HepG2 (cell line): ENCODE data around the gene PITRM1. TPM values are rescaled to one million over a fixed set of nuclear protein-coding genes. Genes with fewer than 3 reads are reported as not detected.

Experiments used
- ATAC-seq: fragments of 200-7000 bp; cut with Tn5 transposase; 3 replicates; pipeline ENCODE4 v1.9.1; 2020; ENCODE audit warnings: mild to moderate bottlenecking, moderate library complexity
- BruUV-seq: library from RNA; stranded (reverse); fragments of 400-500 nt; replicated peaks from 2 replicates; lab custom pipeline; 2021; lab: Mats Ljungman, UMichigan
- CTCF ChIA-PET: fragments of 300-600 bp; formaldehyde crosslinking; extraction: SDS; loops from one replicate; lab custom pipeline; 2021; ENCODE audit warnings: low total read pairs, inconsistent platforms, low intra/inter-chr PET ratio; lab: Yijun Ruan, JAX
- POLR2A ChIA-PET: fragments of 350-600 bp; sonication (Branson Sonifier 250); formaldehyde crosslinking; loops from one replicate; lab custom pipeline; 2020; ENCODE audit warnings: antibody characterized with exemption, inconsistent platforms; lab: Yijun Ruan, JAX
- DNase-seq: peaks from one replicate; pipeline ENCODE4 v3.0.0-alpha.2; 2015; ENCODE audit warnings: low spot score
- FAIRE-seq: peaks from 3 replicates; lab custom pipeline; 2011; peaks lifted over from hg19 to GRCh38; lab: Jason Lieb, UNC
- H2AFZ ChIP-seq: one replicate; pipeline ENCODE4 v1.6.1; 2011; ENCODE audit warnings: low read length, inconsistent platforms
- H3K27ac ChIP-seq: fragments of 300-600 bp; 3 replicates; pipeline ENCODE4 v1.8.0; 2011; ENCODE audit warnings: mixed run types, mild to moderate bottlenecking, mixed read lengths, low read length, inconsistent platforms; ENCODE audit not compliant: insufficient read depth; ENCODE audit errors: extremely low read length
- H3K27me3 ChIP-seq, 2 experiments: fragments of 200-600 bp in 1 of 2; 2 replicates in 1 of 2; 3 replicates in 1 of 2; pipeline versions ENCODE4 v1.6.0 to v1.8.0; 2011; ENCODE audit warnings: low read length in 2 of 2, mild to moderate bottlenecking in 2 of 2, moderate library complexity in 2 of 2, inconsistent platforms in 1 of 2; ENCODE audit not compliant: insufficient read depth in 2 of 2, control insufficient read depth in 1 of 2
- H3K36me3 ChIP-seq, 2 experiments: fragments of 200-600 bp in 1 of 2; replicated peaks in 1 of 2; 2 replicates in 1 of 2; 3 replicates in 1 of 2; pipeline versions ENCODE4 v1.5.1 to v1.8.0; 2011; ENCODE audit warnings: low read length in 2 of 2, inconsistent platforms in 1 of 2; ENCODE audit not compliant: insufficient read depth in 2 of 2, control insufficient read depth in 1 of 2
- H3K4me1 ChIP-seq: 2 replicates; pipeline ENCODE4 v1.5.1; 2012; ENCODE audit warnings: low read length, inconsistent platforms; ENCODE audit not compliant: insufficient read depth
- H3K4me2 ChIP-seq: 2 replicates; pipeline ENCODE4 v1.6.0; 2011; ENCODE audit warnings: low read depth, low read length, inconsistent platforms
- H3K4me3 ChIP-seq, 3 experiments: fragments of 200-600 bp in 1 of 3; sonication (generic), shearing (Covaris generic) in 1 of 3; replicated peaks in 1 of 3; 2 replicates each; pipeline ENCODE4 v1.5.1; 2011 to 2016; ENCODE audit warnings: low read length in 3 of 3, inconsistent platforms in 2 of 3, low read depth in 2 of 3, mild to moderate bottlenecking in 2 of 3, control low read depth in 1 of 3, mixed read lengths in 1 of 3; ENCODE audit not compliant: insufficient read depth in 1 of 3
- H3K79me2 ChIP-seq: one replicate; pipeline ENCODE4 v1.6.1; 2011; ENCODE audit warnings: low read length, inconsistent platforms; ENCODE audit not compliant: insufficient read depth
- H3K9ac ChIP-seq: 2 replicates; pipeline ENCODE4 v1.6.0; 2011; ENCODE audit warnings: mild to moderate bottlenecking, low read depth, low read length, inconsistent platforms; ENCODE audit not compliant: insufficient read depth
- H3K9me3 ChIP-seq: 2 replicates; pipeline ENCODE4 v1.5.1; 2012; ENCODE audit warnings: mild to moderate bottlenecking, low read length
- H4K20me1 ChIP-seq: 2 replicates; pipeline ENCODE4 v1.6.0; 2011; ENCODE audit warnings: inconsistent platforms, mild to moderate bottlenecking, low read length, moderate library complexity; ENCODE audit not compliant: insufficient read depth
- BRCA1 ChIP-seq: sonication (generic); formaldehyde crosslinking; IDR thresholded peaks from 2 replicates; pipeline ENCODE4 v1.4.0; 2020; ENCODE audit warnings: missing genetic modification reagents
- CCAR2 ChIP-seq: fragments of 200-400 bp; formaldehyde crosslinking; optimal IDR thresholded peaks from 2 replicates; pipeline ENCODE3; 2018; ENCODE audit warnings: low read depth, mild to moderate bottlenecking, low read length, moderate library complexity
- IKZF1 ChIP-seq: fragments of 450-650 bp; IDR thresholded peaks from 2 replicates; pipeline ENCODE4 v1.7.1; 2016
- KDM3A ChIP-seq: IDR thresholded peaks from 2 replicates; pipeline ENCODE4 v1.6.1; 2018; ENCODE audit warnings: low read depth, missing compliant biosample characterization
- MTF2 ChIP-seq: sonication (generic); formaldehyde crosslinking; IDR thresholded peaks from 2 replicates; pipeline ENCODE4 v1.5.0; 2020; ENCODE audit warnings: missing genetic modification reagents, borderline replicate concordance
- RAD51 ChIP-seq: fragments of 450-650 bp; IDR thresholded peaks from 2 replicates; pipeline ENCODE4 v1.6.1; 2016; ENCODE audit warnings: borderline replicate concordance
- RFX5 ChIP-seq: IDR thresholded peaks from 2 replicates; pipeline ENCODE4 v1.6.1; 2011; ENCODE audit warnings: low read depth, low read length, improper control_type of control experiment
- SIN3B ChIP-seq: fragments of 150-350 bp; IDR thresholded peaks from 2 replicates; pipeline ENCODE4 v1.6.1; 2014; ENCODE audit warnings: low read length
- ZKSCAN5 ChIP-seq: sonication (generic); formaldehyde crosslinking; IDR thresholded peaks from 2 replicates; pipeline ENCODE4 v1.5.1; 2020; ENCODE audit warnings: mild to moderate bottlenecking, missing genetic modification reagents
- ZNF484 ChIP-seq: sonication (generic); formaldehyde crosslinking; IDR thresholded peaks from 2 replicates; pipeline ENCODE4 v1.5.1; 2020; ENCODE audit warnings: mild to moderate bottlenecking, low read depth, missing genetic modification reagents, borderline replicate concordance
- ZNF501 ChIP-seq: sonication (generic); formaldehyde crosslinking; IDR thresholded peaks from 2 replicates; pipeline ENCODE4 v1.5.1; 2020; ENCODE audit warnings: mild to moderate bottlenecking, moderate library complexity, missing genetic modification reagents
- ZNF547 ChIP-seq: sonication (generic); formaldehyde crosslinking; IDR thresholded peaks from 2 replicates; pipeline ENCODE4 v1.5.1; 2020; ENCODE audit warnings: mild to moderate bottlenecking, missing genetic modification reagents
- WGBS: methylation state at CpG from one replicate; pipeline ENCODE4 v1.1.6; 2017; ENCODE audit warnings: low lambda C conversion rate; 5-methylcytosine and 5-hydroxymethylcytosine counted together
- in situ Hi-C: cut with HindIII; loops from 2 replicates; pipeline ENCODE4 v1.10.0; 2017; ENCODE audit warnings: low pct_unique_long_range_greater_than_20kb; ENCODE audit not compliant: extremely low pct_ligation_motif_present
- intact Hi-C: fragments of 100-400 bp; cut with micrococcal nuclease; formaldehyde crosslinking; loops from one replicate; pipeline ENCODE4 v1.10.0; 2022; ENCODE audit not compliant: unreplicated experiment
- polyA plus RNA-seq, 8 experiments: library from polyadenylated mRNA; depleted of rRNA in 3 of 8; stranded (reverse) in 7 of 8; unstranded in 1 of 8; fragments of >200 nt; fragmentation: Illumina TruSeq in 4 of 8; extraction: Trizol in 4 of 8; gene quantifications; 2 replicates each; pipeline versions ENCODE4 v1.2.1 to v1.2.3, GENCODE V29; 2011 to 2016; ENCODE audit warnings: low read depth in 4 of 8, missing spikeins in 1 of 8, mixed read lengths in 1 of 8; ENCODE audit not compliant: insufficient read depth in 1 of 8
- total RNA-seq, 5 experiments: library from RNA; depleted of rRNA; stranded (reverse); fragments of >200 nt; fragmentation: Illumina TruSeq; extraction: Trizol; gene quantifications; 2 replicates each; pipeline ENCODE4 v1.2.3, GENCODE V29; 2016; ENCODE audit warnings: low read depth in 1 of 5
- TF ChIP-seq, protein P1 (sequence below): sonication (generic); formaldehyde crosslinking; IDR thresholded peaks from 2 replicates; pipeline ENCODE4 v1.4.0; 2020; ENCODE audit warnings: missing genetic modification reagents, borderline replicate concordance
- TF ChIP-seq, protein P2 (sequence below): IDR thresholded peaks from 2 replicates; pipeline ENCODE4 v1.6.1; 2018; ENCODE audit warnings: missing genetic modification reagents, mild to moderate bottlenecking, missing compliant biosample characterization
- TF ChIP-seq, protein P3 (sequence below): sonication (generic); formaldehyde crosslinking; IDR thresholded peaks from 2 replicates; pipeline ENCODE4 v1.5.1; 2020; ENCODE audit warnings: missing genetic modification reagents, mild to moderate bottlenecking, borderline replicate concordance
- TF ChIP-seq, protein P4 (sequence below): sonication (generic); formaldehyde crosslinking; IDR thresholded peaks from 2 replicates; pipeline ENCODE4 v1.4.0; 2020; ENCODE audit warnings: missing genetic modification reagents, mild to moderate bottlenecking, borderline replicate concordance

Gene PITRM1
- total and polyA plus RNA-seq, 2 of the 13 experiments (the other 11 are each of a cell fraction or from before 2014, with no cell fraction given) = 16.4 to 29.0 TPM

DNA sequence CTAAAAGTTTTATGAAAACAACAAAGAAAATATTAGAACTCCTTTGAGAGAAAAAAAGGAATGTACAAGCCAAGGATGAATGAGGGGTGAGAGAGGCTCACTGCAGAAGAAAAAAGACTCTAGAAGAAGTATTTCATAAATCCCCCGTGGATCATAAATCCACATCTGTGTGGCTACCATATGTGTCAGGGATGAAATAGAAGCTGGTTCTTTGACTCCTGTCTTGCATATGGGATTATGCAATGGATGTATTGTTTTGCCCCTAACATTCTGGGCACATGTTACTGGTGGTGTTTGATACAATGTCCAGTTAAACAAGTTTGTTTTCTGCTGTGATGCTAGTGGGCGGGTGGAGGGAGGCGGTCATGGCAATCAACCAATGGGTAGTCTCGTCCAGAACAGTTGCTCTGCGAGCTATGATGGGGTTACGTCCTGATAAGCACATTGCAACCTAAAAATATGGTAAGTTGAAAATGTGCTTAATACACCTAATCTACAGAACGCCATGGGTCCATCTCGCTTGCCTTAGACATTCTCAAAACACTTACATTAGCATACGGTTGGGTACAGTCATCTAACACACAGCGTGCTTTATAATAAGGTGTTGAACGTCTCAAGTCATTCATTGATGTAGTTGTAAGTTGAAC lies 34.1 kb upstream of the PITRM1 start:
- no peaks in the 10 kb centered on the region for H4K20me1 ChIP-seq
- ChIA-PET CTCF (no interaction called here), POLR2A (no interaction called here)
- no peak overlapping the region for H3K4me3 ChIP-seq
- DNase-seq (no peak), FAIRE-seq (no peak)
- in situ Hi-C loops = no loop called here
- no peak overlapping the region for H3K9ac ChIP-seq
- WGBS = 21% methylated on average over 9 of the region's 11 CpGs
- no peaks in the 10 kb centered on the region for H3K36me3 ChIP-seq
- intact Hi-C loops = no loop called here
- no peaks in the 10 kb centered on the region for H3K4me1 ChIP-seq
- H3K27ac ChIP-seq = no peak overlapping the region
- no peak overlapping the region for H2AFZ ChIP-seq
- no peaks in the 10 kb centered on the region for H3K9me3 ChIP-seq
- TF ChIP-seq ZKSCAN5 (CRISPR knock-in tag) = no peak
- TF ChIP-seq, protein P1, sequence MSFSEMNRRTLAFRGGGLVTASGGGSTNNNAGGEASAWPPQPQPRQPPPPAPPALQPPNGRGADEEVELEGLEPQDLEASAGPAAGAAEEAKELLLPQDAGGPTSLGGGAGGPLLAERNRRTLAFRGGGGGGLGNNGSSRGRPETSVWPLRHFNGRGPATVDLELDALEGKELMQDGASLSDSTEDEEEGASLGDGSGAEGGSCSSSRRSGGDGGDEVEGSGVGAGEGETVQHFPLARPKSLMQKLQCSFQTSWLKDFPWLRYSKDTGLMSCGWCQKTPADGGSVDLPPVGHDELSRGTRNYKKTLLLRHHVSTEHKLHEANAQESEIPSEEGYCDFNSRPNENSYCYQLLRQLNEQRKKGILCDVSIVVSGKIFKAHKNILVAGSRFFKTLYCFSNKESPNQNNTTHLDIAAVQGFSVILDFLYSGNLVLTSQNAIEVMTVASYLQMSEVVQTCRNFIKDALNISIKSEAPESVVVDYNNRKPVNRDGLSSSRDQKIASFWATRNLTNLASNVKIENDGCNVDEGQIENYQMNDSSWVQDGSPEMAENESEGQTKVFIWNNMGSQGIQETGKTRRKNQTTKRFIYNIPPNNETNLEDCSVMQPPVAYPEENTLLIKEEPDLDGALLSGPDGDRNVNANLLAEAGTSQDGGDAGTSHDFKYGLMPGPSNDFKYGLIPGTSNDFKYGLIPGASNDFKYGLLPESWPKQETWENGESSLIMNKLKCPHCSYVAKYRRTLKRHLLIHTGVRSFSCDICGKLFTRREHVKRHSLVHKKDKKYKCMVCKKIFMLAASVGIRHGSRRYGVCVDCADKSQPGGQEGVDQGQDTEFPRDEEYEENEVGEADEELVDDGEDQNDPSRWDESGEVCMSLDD (CRISPR knock-in tag) = no peak
- TF ChIP-seq RFX5 = no peak
- TF ChIP-seq, protein P2, sequence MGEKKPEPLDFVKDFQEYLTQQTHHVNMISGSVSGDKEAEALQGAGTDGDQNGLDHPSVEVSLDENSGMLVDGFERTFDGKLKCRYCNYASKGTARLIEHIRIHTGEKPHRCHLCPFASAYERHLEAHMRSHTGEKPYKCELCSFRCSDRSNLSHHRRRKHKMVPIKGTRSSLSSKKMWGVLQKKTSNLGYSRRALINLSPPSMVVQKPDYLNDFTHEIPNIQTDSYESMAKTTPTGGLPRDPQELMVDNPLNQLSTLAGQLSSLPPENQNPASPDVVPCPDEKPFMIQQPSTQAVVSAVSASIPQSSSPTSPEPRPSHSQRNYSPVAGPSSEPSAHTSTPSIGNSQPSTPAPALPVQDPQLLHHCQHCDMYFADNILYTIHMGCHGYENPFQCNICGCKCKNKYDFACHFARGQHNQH (CRISPR knock-in tag) = no peak
- TF ChIP-seq ZNF547 (CRISPR knock-in tag) = no peak
- no peak for TF ChIP-seq IKZF1
- no peak for TF ChIP-seq MTF2 (CRISPR knock-in tag)
- no peak for TF ChIP-seq SIN3B
- no peak for TF ChIP-seq ZNF501
- no peak for TF ChIP-seq RAD51
- TF ChIP-seq, protein P3, sequence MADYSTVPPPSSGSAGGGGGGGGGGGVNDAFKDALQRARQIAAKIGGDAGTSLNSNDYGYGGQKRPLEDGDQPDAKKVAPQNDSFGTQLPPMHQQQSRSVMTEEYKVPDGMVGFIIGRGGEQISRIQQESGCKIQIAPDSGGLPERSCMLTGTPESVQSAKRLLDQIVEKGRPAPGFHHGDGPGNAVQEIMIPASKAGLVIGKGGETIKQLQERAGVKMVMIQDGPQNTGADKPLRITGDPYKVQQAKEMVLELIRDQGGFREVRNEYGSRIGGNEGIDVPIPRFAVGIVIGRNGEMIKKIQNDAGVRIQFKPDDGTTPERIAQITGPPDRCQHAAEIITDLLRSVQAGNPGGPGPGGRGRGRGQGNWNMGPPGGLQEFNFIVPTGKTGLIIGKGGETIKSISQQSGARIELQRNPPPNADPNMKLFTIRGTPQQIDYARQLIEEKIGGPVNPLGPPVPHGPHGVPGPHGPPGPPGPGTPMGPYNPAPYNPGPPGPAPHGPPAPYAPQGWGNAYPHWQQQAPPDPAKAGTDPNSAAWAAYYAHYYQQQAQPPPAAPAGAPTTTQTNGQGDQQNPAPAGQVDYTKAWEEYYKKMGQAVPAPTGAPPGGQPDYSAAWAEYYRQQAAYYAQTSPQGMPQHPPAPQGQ = no peak
- TF ChIP-seq, protein P4, sequence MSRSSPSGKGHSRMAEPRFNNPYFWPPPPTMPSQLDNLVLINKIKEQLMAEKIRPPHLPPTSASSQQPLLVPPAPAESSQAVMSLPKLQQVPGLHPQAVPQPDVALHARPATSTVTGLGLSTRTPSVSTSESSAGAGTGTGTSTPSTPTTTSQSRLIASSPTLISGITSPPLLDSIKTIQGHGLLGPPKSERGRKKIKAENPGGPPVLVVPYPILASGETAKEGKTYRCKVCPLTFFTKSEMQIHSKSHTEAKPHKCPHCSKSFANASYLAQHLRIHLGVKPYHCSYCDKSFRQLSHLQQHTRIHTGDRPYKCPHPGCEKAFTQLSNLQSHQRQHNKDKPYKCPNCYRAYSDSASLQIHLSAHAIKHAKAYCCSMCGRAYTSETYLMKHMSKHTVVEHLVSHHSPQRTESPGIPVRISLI = no peak
- no peak for TF ChIP-seq CCAR2
- TF ChIP-seq ZNF484 (CRISPR knock-in tag) = no peak
- no peak for TF ChIP-seq KDM3A (CRISPR knock-in tag)
- no peak for TF ChIP-seq BRCA1
- TF ChIP-seq, all 625 proteins: peak for 0
- no peak overlapping the region for H3K4me2 ChIP-seq
- peaks cover 2 to 40% of the 10 kb centered on the region in 2 experiments; a peak in 3 of 5 replicates for H3K27me3 ChIP-seq
- no TSS peak for BruUV-seq
- ATAC-seq = no peak
- no peaks in the 10 kb centered on the region for H3K79me2 ChIP-seq
